ENCODE measurements around the gene KRT79. TPM values are rescaled to one million over a fixed set of nuclear protein-coding genes. Genes with fewer than 3 reads are reported as not detected.
"Not testable (repeated sequence)": the region's sequence is repeated elsewhere in the genome, so short reads cannot be mapped to it uniquely, and the experiment has no call there.

Gene KRT79
- total and polyA plus RNA-seq, 12 donors, result 0.30 TPM; not detected in 11

GRCh38 chr12:52856787-52857186 is 22.7 kb upstream of the KRT79 start:
- Histone ChIP-seq H3K4me3 (no peak overlapping the region), H3K9me3 (peaks cover 0 to 7% (median 0%) of the 10 kb centered on the region in 11 donors), H3K27me3 (peaks cover 0 to 13% (median 0%) of the 10 kb centered on the region in 7 donors), H3K4me1 (peaks cover 0 to 3% (median 0%) of the 10 kb centered on the region in 9 donors), H3K36me3 (no peaks in the 10 kb centered on the region), H3K27ac (no peak overlapping the region)
- intact Hi-C loops (cut with DNase I), result no loop called here
- no peak for ATAC-seq
- TF ChIP-seq CTCF (IDR thresholded peaks at IDR 0.05), result no peak
- DNase-seq, result no peak
- WGBS, 2 donors, result 94% methylated on average over 3 of the region's 3 CpGs

GRCh38 chr12:52856077-52856476 is 22.0 kb upstream of the KRT79 start:
- 95 to 97% methylated on average over 2 of the region's 2 CpGs for WGBS, 2 donors
- H3K4me1 ChIP-seq; intact Hi-C loops (cut with DNase I): not testable (repeated sequence)

GRCh38 chr12:52851787-52852186 is 17.7 kb upstream of the KRT79 start:
- TF ChIP-seq CTCF (IDR thresholded peaks at IDR 0.05), result no peak
- Histone ChIP-seq H3K27ac (no peak overlapping the region), H3K27me3 (peaks cover 0 to 39% (median 6%) of the 10 kb centered on the region in 7 donors), H3K4me3 (no peak overlapping the region), H3K36me3 (no peaks in the 10 kb centered on the region), H3K4me1 (no peaks in the 10 kb centered on the region), H3K9me3 (peaks cover 0 to 7% (median 0%) of the 10 kb centered on the region in 11 donors)
- ATAC-seq, result no peak
- no peak for DNase-seq
- intact Hi-C loops (cut with DNase I), result no loop called here

More at GRCh38 chr12:52856077-52856476, 22.0 kb upstream of the KRT79 start:
- H3K9me3 ChIP-seq, ATAC-seq, DNase-seq, H3K36me3 ChIP-seq, H3K27ac ChIP-seq, H3K4me3 ChIP-seq: not testable (repeated sequence)
- peaks cover 0 to 13% (median 0%) of the 10 kb centered on the region in 7 donors for H3K27me3 ChIP-seq

- TF ChIP-seq CTCF (IDR thresholded peaks at IDR 0.05), result no peak
- H3K4me3 ChIP-seq, result no peak overlapping the region
Measured at GRCh38 chr12:52850681-52851080, 16.6 kb upstream of the KRT79 start.

GRCh38 chr12:52849511-52849910 is 15.4 kb upstream of the KRT79 start:
- H3K27me3 ChIP-seq, result peaks cover 0 to 34% (median 6%) of the 10 kb centered on the region in 7 donors
- TF ChIP-seq CTCF (IDR thresholded peaks at IDR 0.05), result no peak
- no peaks in the 10 kb centered on the region for H3K4me1 ChIP-seq
- no peaks in the 10 kb centered on the region for H3K36me3 ChIP-seq
- intact Hi-C loops (cut with DNase I), result no loop called here
- no peaks in the 10 kb centered on the region for H3K9me3 ChIP-seq
- WGBS, 2 donors, result 89 to 90% methylated on average over 6 of the region's 6 CpGs
- ATAC-seq (no peak), DNase-seq (no peak)
- no peak overlapping the region for H3K27ac ChIP-seq
- H3K4me3 ChIP-seq, result no peak overlapping the region

More at GRCh38 chr12:52850681-52851080, 16.6 kb upstream of the KRT79 start:
- H3K9me3 ChIP-seq, result peaks cover 0 to 7% (median 0%) of the 10 kb centered on the region in 11 donors
- H3K27ac ChIP-seq, result no peak overlapping the region
- peaks cover 0 to 34% (median 6%) of the 10 kb centered on the region in 7 donors for H3K27me3 ChIP-seq
- H3K36me3 ChIP-seq, result no peaks in the 10 kb centered on the region
- H3K4me1 ChIP-seq, result no peaks in the 10 kb centered on the region
- DNase-seq (no peak), ATAC-seq (no peak)
- intact Hi-C loops (cut with DNase I), result no loop called here
- 79 to 86% methylated on average over 5 of the region's 5 CpGs for WGBS, 2 donors
